Activated gamma-delta T cell (primary cell): ENCODE results near the gene ERICH2.
"Not testable (repeated sequence)": the region's sequence is repeated elsewhere in the genome, so short reads cannot be mapped to it uniquely, and the experiment has no call there.

Experiments
- DNase-seq: peaks from one replicate; lab custom pipeline; 2025; lab: John Stamatoyannopoulos, UW
- total RNA-seq, 2 donors: gene quantifications; one replicate each; lab custom pipeline; 2026; lab: John Stamatoyannopoulos, UW

ERICH2 gene
- 0 to 0.13 reads per million in 2 donors for total RNA-seq

GRCh38 chr2:170770008-170770605 is at the start of gene ERICH2:
Gene ERICH2 (plus strand): TSS chr2:170770378. CDS start chr2:170770682, 304 bp downstream.
- DNase-seq, result no peak

- no peak for DNase-seq
Measured at GRCh38 chr2:170721678-170722077, 48.5 kb upstream of the ERICH2 start.

GRCh38 chr2:170722301-170722700 is 47.9 kb upstream of the ERICH2 start:
- DNase-seq, result no peak

GRCh38 chr2:170723446-170723958 is 46.7 kb upstream of the ERICH2 start:
- no peak for DNase-seq

- no peak for DNase-seq
Measured at GRCh38 chr2:170733798-170734600, 36.2 kb upstream of the ERICH2 start.

GRCh38 chr2:170734601-170735000 is 35.6 kb upstream of the ERICH2 start:
- not testable (repeated sequence) for DNase-seq

- DNase-seq, result no peak
Measured at GRCh38 chr2:170736628-170737027, 33.5 kb upstream of the ERICH2 start.

- DNase-seq, result no peak
Measured at GRCh38 chr2:170737406-170737805, 32.8 kb upstream of the ERICH2 start.

GRCh38 chr2:170737821-170738220 is 32.4 kb upstream of the ERICH2 start:
- no peak for DNase-seq

- no peak for DNase-seq
Measured at GRCh38 chr2:170739048-170739447, 31.1 kb upstream of the ERICH2 start.

- DNase-seq, result no peak
Measured at GRCh38 chr2:170739507-170740046, 30.6 kb upstream of the ERICH2 start.

- no peak for DNase-seq
Measured at GRCh38 chr2:170740660-170741059, 29.5 kb upstream of the ERICH2 start.

GRCh38 chr2:170742000-170742399 is 28.2 kb upstream of the ERICH2 start:
- no peak for DNase-seq

GRCh38 chr2:170742896-170743529 is 27.2 kb upstream of the ERICH2 start:
- DNase-seq, result no peak

- DNase-seq, result no peak
Measured at GRCh38 chr2:170743530-170744239, 26.5 kb upstream of the ERICH2 start.

GRCh38 chr2:170744248-170745002 is 25.8 kb upstream of the ERICH2 start:
- DNase-seq, result no peak

GRCh38 chr2:170745305-170745704 is 24.9 kb upstream of the ERICH2 start:
- DNase-seq, result no peak

GRCh38 chr2:170747921-170748320 is 22.3 kb upstream of the ERICH2 start:
- DNase-seq, result no peak

- not testable (repeated sequence) for DNase-seq
Measured at GRCh38 chr2:170751555-170751954, 18.6 kb upstream of the ERICH2 start.

- DNase-seq, result no peak
Measured at GRCh38 chr2:170761572-170761971, 8.6 kb upstream of the ERICH2 start.

GRCh38 chr2:170762760-170763159 is 7.4 kb upstream of the ERICH2 start:
- no peak for DNase-seq
